Cardiac ventricle fibroblast (primary cell): ENCODE results near the gene PSMB1. TPM values are rescaled to one million over a fixed set of nuclear protein-coding genes. Genes with fewer than 3 reads are reported as not detected.

Source experiments
- total RNA-seq: library from RNA; depleted of rRNA; stranded (reverse); fragments of >200 nt; gene quantifications from 2 replicates; pipeline ENCODE4 v1.2.3, GENCODE V29; 2015

PSMB1 gene
- total RNA-seq, result 183 and 192 TPM in 2 replicates

DNA sequence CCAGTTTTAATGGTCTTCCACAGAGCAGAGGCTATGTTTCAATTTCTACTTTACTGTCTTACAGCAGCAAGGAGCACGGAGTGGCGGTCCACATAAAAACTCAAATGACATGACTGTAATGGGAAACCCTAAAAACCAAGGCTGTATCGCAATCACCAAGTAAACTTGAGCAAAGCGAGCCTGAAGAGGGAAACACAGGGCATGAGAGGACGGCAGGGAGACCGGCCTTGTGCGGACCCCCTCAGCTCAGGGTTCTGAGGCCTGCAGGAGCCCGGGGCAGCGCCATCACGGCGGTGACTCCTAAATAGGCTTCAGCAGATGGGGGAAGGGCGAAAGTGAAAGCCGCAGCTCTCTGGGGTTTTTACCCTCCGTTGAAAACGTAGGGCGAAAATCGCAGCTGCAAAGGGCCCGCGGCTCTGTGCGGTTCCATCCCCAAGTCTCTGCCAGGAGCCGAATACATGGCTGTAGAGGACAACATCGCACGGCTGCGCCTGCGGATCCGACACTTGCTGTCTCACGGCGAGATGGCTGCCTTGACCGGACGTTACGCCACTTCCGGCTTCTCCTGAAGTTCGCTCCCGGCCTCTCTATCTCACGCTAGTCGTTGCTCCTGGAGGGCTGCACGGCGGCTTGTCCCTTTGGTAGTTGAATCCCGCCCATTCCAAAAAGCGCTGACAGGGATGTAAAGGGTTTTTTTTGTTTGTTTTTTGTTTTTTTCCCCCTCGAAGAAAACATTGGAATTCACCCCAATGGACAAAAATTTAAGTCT, at the start of gene PSMB1:
Gene PSMB1 (minus strand): TSS at position 543 of the 769 bp plus-strand sequence. CDS start 65 bp downstream, at position 478.

DNA sequence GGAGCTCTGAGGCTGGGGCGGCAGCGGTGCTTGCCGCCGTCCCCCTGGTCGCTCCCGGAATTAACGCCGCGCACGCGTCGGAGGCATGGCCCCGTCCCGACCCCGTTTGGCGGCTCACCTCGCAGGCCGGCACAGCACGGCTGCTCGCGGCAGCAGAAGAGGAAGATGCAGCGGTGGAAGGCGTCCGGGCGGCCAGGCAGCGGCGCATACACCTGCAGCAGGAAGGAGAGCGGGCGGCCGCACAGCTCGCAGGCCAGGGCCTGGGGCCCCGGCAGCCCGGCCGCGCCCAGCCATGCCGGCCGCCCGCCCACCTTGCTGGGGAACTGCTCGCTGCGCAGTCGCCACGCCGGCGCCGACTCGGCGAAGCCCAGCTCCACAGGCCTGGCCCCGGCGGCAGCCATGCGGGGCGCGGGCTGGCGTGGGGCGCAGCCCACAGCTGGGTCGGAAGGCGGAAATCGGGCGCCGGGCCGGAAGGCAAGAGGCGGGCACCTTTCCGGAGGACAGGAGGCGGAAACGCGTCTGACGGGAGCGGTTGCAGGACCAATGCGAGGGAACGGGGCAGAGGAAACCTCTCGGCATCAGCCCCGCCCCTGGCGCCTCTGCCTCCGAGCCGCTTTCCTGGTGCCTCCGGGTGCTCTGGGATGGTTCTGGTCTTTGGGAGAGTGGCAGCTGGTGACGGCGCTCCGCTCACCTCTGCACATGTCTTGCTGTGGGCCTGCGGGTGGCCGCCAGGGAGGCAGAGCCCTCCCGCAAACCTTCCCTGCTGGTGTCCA, 31.3 kb upstream of the PSMB1 start, which contains the start of gene PDCD2:
Gene PDCD2 (minus strand): TSS at position 457 of the 773 bp plus-strand sequence. CDS start 56 bp downstream, at position 401.

DNA sequence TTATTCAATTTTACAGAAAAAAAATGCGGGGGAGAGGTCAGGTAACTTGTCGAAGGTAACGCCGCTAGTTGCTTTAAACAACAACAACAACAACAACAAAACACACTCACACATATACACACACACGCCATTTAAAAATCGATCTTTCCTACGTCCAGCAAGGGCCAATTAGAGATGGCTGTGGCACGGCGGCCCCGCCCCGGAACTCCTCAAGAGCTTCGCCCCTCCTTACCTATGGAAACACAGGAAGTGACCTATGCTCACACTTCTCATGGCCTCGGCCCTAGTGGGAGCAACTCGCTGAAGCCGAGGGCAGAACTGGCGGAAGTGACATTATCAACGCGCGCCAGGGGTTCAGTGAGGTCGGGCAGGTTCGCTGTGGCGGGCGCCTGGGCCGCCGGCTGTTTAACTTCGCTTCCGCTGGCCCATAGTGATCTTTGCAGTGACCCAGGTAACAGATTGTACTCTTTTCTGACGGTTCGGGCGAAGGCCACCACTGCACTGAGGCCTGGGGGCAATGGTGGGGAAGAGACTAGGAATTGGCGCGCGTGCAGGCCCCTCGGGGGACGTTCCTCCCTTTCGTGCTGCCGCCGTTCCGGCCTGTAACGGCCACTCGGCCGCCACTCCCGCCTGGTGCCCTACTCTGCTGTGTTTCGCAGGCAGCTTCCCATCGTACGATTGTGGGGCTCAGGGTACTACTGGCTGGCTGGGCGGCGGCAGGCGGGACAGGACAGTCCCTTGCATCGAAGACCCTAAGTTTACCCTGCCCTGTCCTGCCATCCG, 1.1 kb upstream of the PSMB1 start, which contains the start of gene TBP:
Gene TBP (plus strand): TSS at position 357 of the 783 bp plus-strand sequence. CDS start 2,661 bp downstream, outside the sequence.

Other genes with a start within 250 kb of the PSMB1 start
- gene FAM120B, start 246.5 kb downstream of the PSMB1 start, total RNA-seq, result 17.2 and 20.2 TPM in 2 replicates
- 8.0 and 9.3 TPM in 2 replicates for gene TBP, start 1.1 kb upstream of the PSMB1 start, total RNA-seq
- gene PDCD2, start 31.3 kb upstream of the PSMB1 start, total RNA-seq, result 74.3 and 75.6 TPM in 2 replicates